22Rv1 (cell line): Measurements from ENCODE around the gene GABRR2.

Experiments
- H3K27ac ChIP-seq: fragments of 450-650 bp; 2 replicates; pipeline ENCODE4 v1.5.1; 2017
- CTCF ChIP-seq: fragments of 450-650 bp; IDR thresholded peaks from 2 replicates; pipeline ENCODE4 v1.5.1; 2017; ENCODE audit warnings: mild to moderate bottlenecking
- ZFX ChIP-seq: fragments of 450-650 bp; IDR thresholded peaks from 2 replicates; pipeline ENCODE4 v1.6.1; 2017; ENCODE audit warnings: antibody characterized with exemption, borderline replicate concordance

The GABRR2 gene

GRCh38 chr6:89350281-89350966 is 35.3 kb upstream of the GABRR2 start:
- no peak overlapping the region for H3K27ac ChIP-seq
- no peak for TF ChIP-seq ZFX
- TF ChIP-seq CTCF: no peak

- no peak for TF ChIP-seq ZFX
- TF ChIP-seq CTCF: no peak
- H3K27ac ChIP-seq: no peak overlapping the region
These were observed 33.3 kb upstream of the GABRR2 start for GRCh38 chr6:89348372-89348771.

GRCh38 chr6:89347825-89348224 is 32.7 kb upstream of the GABRR2 start:
- TF ChIP-seq CTCF (no peak), ZFX (no peak)
- H3K27ac ChIP-seq: no peak overlapping the region

- no peak overlapping the region for H3K27ac ChIP-seq
These were observed 31.3 kb upstream of the GABRR2 start for GRCh38 chr6:89346433-89346832.

GRCh38 chr6:89339565-89339964 is 24.5 kb upstream of the GABRR2 start:
- H3K27ac ChIP-seq: no peak overlapping the region
- TF ChIP-seq CTCF (no peak), ZFX (no peak)

More at GRCh38 chr6:89346433-89346832, 31.3 kb upstream of the GABRR2 start:
- TF ChIP-seq CTCF (no peak), ZFX (no peak)

- TF ChIP-seq CTCF (no peak), ZFX (no peak)
- peak overlapping the region; percentile 40 for H3K27ac ChIP-seq
These were observed 20.1 kb upstream of the GABRR2 start for GRCh38 chr6:89335164-89335563.

- TF ChIP-seq CTCF (no peak), ZFX (no peak)
These were observed 15.8 kb upstream of the GABRR2 start for GRCh38 chr6:89330910-89331309.

More at GRCh38 chr6:89330910-89331309, 15.8 kb upstream of the GABRR2 start:
- no peak overlapping the region for H3K27ac ChIP-seq
